GM11168 (cell line): ENCODE measurements around the gene GARIN5B.

ENCODE experiments used
- in situ Hi-C: fragments of 300-500 bp; cut with MboI; formaldehyde crosslinking; loops from one replicate; pipeline ENCODE4 v1.12.0; 2022; ENCODE audit warnings: low sequenced_read_pairs; ENCODE audit not compliant: unreplicated experiment

Gene GARIN5B

GRCh38 chr19:55373306-55373992 lies 10.4 kb upstream of the GARIN5B start:
- in situ Hi-C loops = no loop called here

GRCh38 chr19:55372316-55373081 lies 9.4 kb upstream of the GARIN5B start:
- in situ Hi-C loops = no loop called here

- in situ Hi-C loops = no loop called here
These were observed 7.4 kb upstream of the GARIN5B start, which contains the start of gene IL11 for GRCh38 chr19:55370305-55370988. Gene IL11, minus strand, starts transcription at chr19:55370463. Its CDS starts 153 bp downstream, at chr19:55370310.

- in situ Hi-C loops = no loop called here
These were observed 6.7 kb upstream of the GARIN5B start for GRCh38 chr19:55369653-55370304.

- in situ Hi-C loops = no loop called here
These were observed 5.9 kb upstream of the GARIN5B start for GRCh38 chr19:55368701-55369563.

GRCh38 chr19:55368106-55368505 lies 5.0 kb upstream of the GARIN5B start:
- in situ Hi-C loops = no loop called here

- in situ Hi-C loops = no loop called here
These were observed 3.7 kb upstream of the GARIN5B start for GRCh38 chr19:55366790-55367189.

DNA sequence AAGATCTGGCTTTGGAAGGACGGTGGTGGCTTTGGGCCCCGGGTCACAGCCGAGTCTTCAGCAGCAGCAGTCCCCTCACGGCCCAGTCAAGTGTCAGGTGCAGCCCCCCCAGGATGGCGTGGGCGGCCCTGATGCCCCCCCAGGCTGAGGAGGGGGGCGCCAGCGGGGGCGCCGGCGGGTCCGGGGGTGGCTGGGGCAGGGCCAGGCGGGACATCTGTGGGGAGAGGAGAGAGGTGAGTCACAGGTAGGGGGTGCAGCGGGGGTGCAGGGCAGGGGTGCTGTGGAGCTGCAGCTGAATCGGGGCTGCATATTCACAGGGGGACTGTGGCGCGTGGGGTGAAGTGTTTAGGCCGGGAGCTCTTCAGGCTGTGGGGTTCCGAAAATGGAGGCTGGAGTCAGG lies 2.9 kb upstream of the GARIN5B start:
- in situ Hi-C loops = no loop called here

GRCh38 chr19:55365245-55365644 lies 2.2 kb upstream of the GARIN5B start:
- in situ Hi-C loops = no loop called here

DNA sequence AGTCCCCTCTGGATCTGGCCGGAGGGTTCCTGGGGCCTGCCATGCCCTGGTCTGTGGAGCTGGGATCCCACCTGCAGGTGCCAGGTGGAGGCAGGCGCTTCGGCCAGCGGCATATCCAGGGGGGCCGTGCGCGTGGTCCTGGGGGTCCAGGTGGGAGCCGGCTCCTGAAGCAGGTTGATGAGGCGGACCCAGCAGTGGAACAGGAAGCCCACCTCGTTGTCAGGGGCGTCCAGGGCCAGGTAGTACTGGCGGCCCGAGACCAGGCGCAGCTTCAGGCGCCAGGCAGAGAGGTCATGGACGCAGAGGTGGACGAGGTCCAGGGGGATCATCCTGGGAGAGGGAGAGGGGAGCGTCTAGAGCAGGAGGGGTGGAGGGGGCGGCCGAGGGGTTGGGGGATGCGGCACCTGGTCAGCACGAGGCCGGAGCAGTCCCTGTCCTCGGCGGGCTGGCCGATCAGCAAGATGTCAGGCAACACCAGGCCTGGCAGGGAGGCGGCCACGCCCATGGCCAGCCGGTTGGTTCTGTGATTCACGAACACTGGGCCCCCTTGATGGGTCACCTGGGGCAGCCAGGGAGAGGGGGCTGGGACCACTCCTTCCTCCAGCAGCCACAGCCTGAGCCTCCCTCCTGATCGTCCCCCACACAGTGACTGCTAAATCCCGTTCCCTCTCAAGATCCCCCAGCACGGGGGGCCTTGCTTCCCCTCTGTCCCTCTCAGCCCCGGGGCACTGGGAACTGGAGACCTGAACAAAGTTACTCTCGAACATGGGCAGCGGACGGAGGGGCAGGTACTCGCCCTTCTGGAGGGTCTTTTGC lies 678 bp downstream of the GARIN5B start:
- in situ Hi-C loops = no loop called here

DNA sequence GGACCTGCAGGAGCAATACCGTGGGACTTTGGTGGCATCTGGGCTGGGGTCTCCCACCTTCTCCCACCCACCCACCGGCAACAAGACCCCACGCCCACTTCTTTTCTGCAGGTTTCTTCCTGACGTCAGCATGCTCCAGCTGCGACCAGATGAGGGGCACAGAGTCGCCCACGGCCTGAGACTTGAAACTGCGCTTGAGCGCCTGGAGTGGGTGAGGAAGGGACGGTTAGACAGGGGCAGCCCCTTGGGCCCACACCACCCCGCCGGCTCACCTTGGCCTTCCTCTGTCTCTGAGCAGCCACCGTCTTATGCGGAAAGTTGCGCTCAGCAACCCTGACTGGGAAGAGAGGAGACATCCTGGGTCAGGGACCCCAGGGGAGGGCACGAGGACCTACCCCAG lies 2.2 kb downstream of the GARIN5B start:
- in situ Hi-C loops = no loop called here

DNA sequence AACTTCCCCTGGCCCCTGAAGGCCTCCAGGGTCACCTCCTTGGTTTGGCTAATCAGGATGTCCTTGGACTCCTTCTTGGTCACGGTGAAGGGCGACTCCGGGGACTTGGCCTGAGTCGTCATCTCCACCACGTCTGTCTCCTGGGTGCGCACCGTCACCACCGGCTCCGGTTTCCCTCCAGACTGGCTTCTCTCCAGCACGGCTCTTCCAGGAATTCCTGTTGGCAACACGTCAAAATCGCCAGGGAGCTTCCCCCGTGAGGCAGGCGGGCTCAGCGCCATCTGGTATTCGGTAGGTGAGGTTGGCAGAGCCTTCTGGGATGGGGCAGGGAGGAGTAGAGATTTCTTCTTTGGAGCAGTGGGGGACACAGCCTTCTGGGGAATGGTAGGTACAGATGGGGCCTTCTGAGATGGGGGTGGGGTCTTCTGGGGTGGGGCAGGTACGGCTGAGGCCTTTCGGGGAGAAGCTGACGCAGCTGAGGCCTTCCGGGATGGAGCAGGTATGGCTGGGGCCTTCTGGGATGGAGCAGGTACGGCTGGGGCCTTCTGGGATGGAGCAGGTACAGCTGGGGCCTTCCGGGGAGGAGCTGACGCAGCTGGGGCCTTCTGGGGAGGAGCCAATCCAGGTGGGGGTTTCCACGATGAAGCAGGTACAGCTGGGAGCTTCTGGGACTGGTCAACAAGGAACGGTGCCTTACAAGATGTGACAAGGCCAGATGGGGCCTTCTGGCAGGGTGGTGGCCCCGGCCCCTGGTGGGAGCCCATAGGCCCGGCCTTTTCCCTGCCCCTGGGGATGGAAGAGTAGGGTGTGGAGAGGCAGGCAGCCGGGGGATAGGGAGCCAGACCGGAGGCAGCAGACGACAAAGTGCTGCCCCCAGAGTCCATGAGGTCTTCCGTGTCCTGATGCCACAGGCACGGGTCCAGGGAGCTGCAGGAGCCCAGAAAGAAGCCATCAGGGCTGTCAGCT lies 3.8 kb downstream of the GARIN5B start:
- in situ Hi-C loops = no loop called here

GRCh38 chr19:55358493-55358892 lies 4.6 kb downstream of the GARIN5B start:
- in situ Hi-C loops = no loop called here

DNA sequence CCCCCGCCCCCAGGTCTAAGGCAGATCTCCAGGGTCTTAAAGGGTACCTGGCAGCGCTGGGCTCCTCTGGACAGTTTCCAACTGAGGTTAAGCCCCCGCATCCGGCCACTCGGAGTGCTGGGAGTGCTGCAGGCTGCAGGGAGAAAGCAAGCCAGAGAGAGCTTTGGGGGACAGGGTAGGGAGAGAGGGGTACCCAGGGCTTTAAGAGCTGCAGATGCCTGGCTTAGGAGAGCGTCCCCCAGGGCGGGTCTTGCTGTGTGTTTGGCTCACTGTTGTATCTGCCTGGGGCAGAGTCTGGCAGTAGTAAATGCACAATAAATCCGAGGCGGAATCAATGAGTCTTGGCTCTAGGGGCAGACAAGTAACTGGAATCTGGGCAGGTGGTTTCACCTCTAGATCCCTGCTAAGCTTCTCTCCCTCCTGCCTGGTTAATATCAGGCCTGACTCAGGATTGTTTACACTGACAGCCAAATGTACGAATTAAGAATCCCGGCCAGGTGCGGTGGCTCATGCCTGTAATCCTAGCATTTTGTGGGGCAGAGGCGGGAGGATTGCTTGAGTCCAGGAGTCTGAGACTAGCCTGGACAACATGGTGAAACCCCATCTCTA lies 7.7 kb downstream of the GARIN5B start:
- in situ Hi-C loops = no loop called here

GRCh38 chr19:55354698-55355212 lies 8.3 kb downstream of the GARIN5B start, which contains the start of gene COX6B2:
Gene COX6B2, minus strand, starts transcription at chr19:55354719. Its CDS starts 198 bp downstream, at chr19:55354521.
- in situ Hi-C loops = no loop called here

DNA sequence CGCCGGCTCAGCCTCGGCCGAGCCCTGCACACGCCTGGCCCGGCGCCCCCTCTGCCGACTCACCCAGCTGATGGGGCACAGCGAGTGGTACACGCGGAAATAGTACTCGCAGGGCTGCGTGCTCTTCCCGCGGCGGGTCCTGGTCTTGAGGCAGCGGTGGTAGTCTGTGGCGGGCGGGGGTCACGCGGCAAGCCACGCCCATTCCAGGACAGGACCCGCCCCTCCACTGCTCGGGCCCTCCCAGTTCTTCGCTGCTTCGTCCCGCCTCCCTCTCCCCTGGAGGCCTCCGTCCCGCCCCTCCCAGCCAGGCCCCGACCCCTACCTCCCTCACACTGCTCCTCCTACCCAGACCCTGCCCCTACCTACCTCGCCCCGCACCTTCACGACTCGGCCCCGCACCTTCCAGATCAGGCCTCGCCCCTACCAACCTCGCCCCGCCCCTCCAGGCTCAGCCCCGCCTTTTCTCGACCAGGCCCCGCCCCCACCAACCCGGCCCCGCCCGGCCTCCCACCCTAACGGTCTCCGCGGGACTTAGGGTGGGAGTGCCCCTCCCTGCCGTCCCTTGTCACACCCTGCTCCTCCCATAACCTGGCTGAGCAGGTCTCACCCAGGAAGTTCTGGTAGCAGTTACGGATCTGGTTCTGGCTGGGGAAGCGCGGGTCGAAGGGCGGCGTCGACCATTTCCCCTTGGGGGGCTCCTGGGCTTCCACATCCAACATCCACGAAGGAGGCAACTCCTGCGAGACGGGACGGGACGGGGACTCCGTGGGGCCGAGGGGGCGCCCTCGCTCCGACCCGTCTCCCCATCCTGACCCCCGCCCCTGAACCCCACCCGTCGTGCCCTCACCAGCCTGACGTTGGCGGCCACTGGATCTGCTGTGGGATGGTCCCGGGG lies 9.0 kb downstream of the GARIN5B start:
- in situ Hi-C loops = no loop called here
